Middle frontal gyrus (tissue), 1 donor: ENCODE data around the gene RSPH1.

Source experiments
- DNase-seq: peaks from one replicate; pipeline ENCODE4 v3.0.0-alpha.2; 2015; ENCODE audit warnings: low spot score; ENCODE audit errors: extremely low spot score

The RSPH1 gene

DNA sequence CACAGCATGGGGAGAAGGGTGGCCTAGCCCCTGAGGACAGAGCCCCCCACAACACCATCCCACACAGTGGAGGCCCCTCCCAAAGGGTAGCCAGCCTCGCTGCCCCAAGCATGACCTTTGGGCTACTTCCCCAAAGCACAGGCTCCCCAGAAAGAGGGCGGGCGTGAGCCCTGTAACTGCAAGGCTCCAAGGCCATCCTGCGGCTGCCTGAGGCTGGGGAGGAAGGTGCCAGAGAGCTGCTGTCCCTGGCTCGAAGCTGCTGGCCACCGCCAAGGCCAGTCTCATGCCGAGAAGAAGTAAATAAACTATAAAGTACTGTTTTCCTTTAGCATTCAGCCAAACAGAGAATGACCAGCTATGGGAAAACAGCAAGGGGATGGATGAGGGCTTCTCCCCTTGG is 64.8 kb downstream of the RSPH1 start:
- DNase-seq = no peak

DNA sequence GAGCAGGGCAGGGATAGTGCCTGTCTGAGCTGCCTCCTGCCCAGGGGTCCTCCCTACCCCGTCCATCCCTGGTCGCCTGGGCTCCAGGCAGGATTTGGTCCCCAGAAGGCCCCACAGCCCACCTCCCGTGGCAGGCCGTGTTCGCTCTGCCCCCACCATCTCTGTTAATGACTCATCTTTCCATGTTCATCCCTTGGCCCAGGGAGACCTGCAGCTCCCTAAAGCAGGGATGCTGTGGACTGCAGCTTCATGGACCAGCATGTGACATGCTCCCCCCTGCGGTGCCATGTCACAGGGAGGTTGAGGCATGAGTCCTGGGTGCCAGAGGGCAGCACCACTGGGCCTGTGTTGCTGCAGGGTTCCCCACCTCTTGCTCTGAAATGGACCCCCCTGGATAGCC is 65.5 kb downstream of the RSPH1 start:
- DNase-seq = no peak

DNA sequence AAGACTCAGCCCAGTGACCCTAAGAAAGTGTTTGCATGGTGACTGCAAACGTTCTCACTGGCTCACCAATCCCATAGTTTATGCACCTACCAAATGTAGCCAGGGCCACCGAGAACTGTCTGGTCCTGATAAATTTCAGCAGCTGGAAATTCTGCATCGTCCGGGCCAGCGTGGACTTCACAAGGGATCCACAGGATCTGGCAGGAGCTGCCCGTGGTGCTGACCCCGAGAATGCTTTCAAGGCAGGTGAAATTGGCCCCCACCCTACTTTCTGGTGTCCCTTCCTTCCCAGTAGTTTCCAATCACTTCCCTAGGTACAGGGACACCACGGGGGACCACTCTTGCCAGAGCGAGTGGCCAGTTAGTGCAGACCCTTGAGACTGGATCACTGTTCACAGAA is 66.2 kb downstream of the RSPH1 start:
- DNase-seq = no peak

DNA sequence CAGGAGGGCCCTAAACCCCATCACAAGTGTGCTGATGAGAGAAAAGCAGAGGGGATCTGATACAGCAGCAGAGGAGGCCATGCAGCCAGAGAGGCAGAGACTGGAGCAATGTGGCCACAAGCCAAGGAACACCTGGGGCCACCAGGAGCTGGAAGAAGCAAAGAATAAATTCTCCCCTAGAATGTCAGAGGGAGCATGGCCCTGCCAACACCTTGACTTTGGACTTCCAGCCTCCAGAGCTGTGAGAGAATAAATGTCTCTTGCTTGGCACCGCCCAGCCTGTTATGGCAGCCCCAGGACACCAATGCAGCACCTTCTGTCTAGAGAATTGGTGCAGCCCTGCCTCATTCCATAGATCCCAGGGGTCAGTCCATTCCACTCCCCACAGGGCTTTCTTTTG is 67.0 kb downstream of the RSPH1 start:
- DNase-seq = no peak

DNA sequence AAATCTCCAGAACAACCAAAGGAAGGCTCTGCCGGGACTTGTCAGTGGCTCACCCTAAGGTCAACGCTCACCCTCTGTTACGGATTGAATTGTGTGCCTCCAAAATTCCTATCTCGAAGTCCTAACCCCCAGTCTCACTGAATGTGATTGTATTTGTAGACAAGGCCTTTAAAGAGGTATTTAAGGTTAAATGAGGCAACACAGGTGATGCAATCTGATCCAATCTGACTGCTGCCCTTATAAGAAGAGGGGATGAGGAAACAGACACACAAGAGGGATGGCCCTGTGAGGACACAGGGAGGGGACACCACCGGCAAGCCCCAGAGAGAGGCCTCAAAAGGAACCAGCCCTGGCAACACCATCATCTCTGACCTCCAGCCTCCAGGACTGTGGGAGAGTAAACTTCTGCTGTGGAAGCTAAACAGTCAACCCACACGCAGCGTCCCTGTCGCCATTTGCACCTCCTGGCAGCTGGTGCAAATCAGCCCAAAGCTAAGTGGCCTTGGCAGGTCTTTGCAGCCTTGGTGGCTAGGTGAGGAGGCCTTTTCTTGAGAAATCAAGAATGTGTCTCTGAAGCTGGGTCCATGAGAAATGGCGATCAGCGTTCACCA is 68.1 kb downstream of the RSPH1 start:
- no peak for DNase-seq

DNA sequence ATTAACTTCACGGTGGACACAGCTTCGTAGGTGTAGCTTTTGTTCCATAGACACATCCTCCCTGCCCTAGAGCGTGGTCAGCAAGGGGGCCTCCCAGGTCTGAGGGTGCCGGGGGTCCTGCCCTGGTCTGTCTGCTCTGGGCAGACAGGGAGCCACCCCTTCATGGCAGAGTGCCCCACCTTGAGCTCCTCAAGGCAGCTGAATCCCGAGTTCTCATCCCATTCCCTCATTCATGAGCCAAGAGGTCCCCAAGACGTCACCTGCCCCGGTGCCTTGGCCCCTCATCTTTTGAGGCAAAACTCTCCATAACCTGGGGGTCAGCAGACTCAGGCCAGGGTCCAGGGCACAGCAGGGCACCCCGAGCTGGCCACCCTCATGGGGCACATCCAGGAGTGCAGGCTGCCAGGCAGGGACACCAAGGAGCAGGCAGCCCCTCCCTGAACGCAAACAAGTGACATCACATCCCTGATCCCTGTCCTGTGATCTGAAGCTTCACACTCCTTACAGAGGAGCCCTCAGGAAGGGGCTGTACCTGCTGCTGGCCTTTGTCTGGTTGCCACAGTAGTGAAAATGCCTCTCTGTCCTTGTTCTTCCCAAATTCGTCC is 69.0 kb downstream of the RSPH1 start:
- no peak for DNase-seq

DNA sequence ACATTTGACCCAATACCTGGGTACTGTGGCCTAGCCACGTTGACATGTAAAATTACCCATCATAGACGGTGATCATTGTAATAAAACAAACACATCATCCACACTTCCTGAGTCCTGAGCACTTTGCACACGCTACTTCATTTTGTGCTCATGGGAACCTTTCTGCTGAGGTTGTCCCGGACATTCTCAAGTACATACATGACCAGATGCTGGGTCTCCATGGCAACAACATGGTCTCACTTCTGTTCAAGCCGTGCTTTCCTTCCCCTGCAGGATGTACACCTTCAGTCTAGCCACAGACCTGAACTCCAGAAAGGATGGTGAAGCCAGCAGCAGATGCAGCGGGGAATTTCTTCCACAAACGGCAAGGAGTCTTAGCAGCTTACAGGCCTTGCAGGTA is 69.6 kb downstream of the RSPH1 start:
- DNase-seq = no peak

DNA sequence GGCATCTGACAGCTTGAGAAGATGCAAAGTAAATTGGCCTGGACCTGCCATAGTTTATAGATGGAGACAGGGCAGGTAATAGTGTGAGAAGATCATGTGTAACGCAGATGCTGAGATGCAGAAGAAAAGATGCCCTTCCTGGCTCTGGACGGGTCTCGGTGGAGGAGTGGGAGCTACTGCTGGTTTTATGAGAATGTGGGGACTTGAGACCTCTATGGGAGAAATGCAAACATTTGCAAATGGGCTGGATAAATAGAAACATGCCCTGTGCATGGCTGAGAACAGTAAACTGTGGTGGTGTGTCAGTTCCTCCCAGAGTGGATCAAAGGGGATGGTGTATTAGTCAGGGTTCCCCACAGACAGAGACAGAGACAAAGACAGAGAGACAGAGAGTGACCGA is 70.4 kb downstream of the RSPH1 start:
- no peak for DNase-seq

DNA sequence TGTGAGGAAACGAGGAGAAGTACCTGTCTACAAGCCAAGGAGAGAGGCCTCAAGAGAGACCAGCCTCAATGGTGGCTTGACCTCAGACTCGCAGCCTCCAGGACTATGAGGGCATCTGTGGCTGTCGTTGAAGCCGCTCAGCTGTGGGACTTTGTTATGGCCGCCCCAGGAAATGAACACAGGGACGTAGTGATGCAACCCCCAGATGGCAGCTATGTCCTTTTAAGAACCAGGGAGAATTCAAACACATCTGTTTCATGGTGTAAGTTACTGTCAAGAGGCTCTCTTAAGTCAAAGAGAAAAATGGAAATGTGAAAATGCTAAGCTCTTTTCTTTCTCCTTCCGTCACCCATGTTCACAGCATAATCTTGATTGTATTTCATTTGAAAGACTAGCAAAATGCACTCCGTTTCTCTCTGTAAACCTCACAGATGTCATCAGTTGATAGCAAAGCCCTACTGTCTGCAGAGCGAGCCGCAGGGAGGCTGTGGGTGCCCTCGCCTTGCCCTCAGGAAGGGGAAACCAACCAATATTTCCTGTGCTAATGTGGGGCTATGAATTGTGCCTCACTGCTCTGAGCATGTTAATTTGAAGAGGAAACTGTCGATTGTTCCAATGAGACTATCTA is 71.0 kb downstream of the RSPH1 start:
- no peak for DNase-seq

DNA sequence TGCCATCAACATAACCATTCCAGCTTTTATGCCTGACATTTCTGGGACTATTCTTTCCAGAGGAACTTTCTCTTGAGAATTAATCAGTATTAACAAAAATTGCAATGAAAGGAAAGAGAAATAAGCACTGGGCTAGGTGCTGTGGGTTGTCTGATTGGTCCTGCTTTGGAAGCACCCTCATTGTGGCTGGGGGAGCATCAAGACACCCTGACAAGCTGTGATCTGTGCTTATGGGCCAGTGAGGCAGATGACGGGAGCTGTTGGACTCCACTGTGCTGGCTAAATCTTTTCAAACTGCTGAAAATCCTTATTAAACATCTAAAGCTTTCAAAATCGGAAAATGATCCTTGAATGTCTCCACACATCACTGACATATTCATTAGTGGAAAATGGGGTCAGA is 72.3 kb downstream of the RSPH1 start:
- DNase-seq = no peak

DNA sequence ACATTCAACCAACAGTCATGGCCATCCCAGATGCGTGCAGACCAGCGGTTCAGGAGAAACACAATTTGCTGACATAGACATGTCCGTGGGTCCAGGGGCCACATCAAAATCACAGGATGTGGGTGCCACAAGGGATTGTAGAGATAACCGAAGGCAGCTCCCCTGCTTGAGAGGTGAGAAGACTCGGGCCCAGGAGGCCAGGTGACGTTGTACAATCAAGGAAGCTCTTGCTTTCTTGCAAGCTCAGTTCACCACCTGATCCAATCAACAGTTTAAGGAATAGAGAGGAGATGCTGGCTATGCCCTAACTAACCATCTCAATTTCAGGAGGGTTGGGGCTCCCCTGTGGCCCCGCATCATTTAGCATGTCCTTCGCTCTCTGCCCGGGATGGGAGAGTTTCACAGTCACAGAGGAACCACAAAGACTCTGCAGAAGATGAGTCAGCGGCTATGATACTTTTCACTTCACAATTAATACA is 72.8 kb downstream of the RSPH1 start:
- DNase-seq = no peak
